ENCODE data around the gene MTMR3.

GRCh38 chr22:30073743-30074142 lies 190.8 kb downstream of the MTMR3 start:
- TF ChIP-seq, protein P1, sequence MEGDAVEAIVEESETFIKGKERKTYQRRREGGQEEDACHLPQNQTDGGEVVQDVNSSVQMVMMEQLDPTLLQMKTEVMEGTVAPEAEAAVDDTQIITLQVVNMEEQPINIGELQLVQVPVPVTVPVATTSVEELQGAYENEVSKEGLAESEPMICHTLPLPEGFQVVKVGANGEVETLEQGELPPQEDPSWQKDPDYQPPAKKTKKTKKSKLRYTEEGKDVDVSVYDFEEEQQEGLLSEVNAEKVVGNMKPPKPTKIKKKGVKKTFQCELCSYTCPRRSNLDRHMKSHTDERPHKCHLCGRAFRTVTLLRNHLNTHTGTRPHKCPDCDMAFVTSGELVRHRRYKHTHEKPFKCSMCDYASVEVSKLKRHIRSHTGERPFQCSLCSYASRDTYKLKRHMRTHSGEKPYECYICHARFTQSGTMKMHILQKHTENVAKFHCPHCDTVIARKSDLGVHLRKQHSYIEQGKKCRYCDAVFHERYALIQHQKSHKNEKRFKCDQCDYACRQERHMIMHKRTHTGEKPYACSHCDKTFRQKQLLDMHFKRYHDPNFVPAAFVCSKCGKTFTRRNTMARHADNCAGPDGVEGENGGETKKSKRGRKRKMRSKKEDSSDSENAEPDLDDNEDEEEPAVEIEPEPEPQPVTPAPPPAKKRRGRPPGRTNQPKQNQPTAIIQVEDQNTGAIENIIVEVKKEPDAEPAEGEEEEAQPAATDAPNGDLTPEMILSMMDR (IDR thresholded peaks at IDR 0.05), result no peak
- TF ChIP-seq POLR2A (IDR thresholded peaks at IDR 0.05; ENCODE audit: low read depth) (no peak), POLR2AphosphoS5 (IDR thresholded peaks at IDR 0.05) (no peak)

All from esophagus muscularis mucosa (tissue), 3 donors.